Sciatic nerve (tissue), 2 donors: ENCODE measurements around the gene TRPM5. TPM values are rescaled to one million over a fixed set of nuclear protein-coding genes. Genes with fewer than 3 reads are reported as not detected.

Experiments used
- ATAC-seq: fragments of 200-7000 bp; cut with Tn5 transposase; one replicate; pipeline ENCODE4 v1.9.1; 2020; ENCODE audit warnings: mild to moderate bottlenecking, moderate library complexity
- DNase-seq: peaks from one replicate; pipeline ENCODE4 v3.0.0-alpha.2; 2020; ENCODE audit warnings: low spot score
- intact Hi-C: fragments of 100-400 bp; cut with DNase I; formaldehyde crosslinking; loops from one replicate; pipeline ENCODE4 v1.14.2; 2022
- total RNA-seq: library from RNA; stranded (reverse); fragmentation: NEBNext Ultra II Directional; extraction: Animal tissue kit (Norgen Biotek cat#: 25700); gene quantifications from one replicate; pipeline ENCODE4 v1.2.1, GENCODE V29; 2021
- donor health status: DM: no; HTN: no; CAD: no.
- donor health status: DM: no; HTN: no; CAD: no.

Gene TRPM5
- total RNA-seq, 1 donor from 2014 or later = not detected

- intact Hi-C loops = no loop called here
- ATAC-seq (peak; percentile 0), DNase-seq (no peak)
Measured at GRCh38 chr11:2399488-2400068, 44.7 kb downstream of the TRPM5 start.

- ATAC-seq (no peak), DNase-seq (no peak)
- intact Hi-C loops = no loop called here
Measured at GRCh38 chr11:2398664-2399355, 45.5 kb downstream of the TRPM5 start.

- DNase-seq (no peak), ATAC-seq (no peak)
- intact Hi-C loops = no loop called here
Measured at GRCh38 chr11:2397005-2397404, 47.3 kb downstream of the TRPM5 start.

- ATAC-seq (no peak), DNase-seq (no peak)
- intact Hi-C loops = no loop called here
Measured at GRCh38 chr11:2396471-2396870, 47.8 kb downstream of the TRPM5 start.

GRCh38 chr11:2395856-2396255, 48.5 kb downstream of the TRPM5 start:
- DNase-seq (no peak), ATAC-seq (no peak)
- intact Hi-C loops = no loop called here

- DNase-seq (no peak), ATAC-seq (no peak)
- intact Hi-C loops = no loop called here
Measured at GRCh38 chr11:2395211-2395730, 49.0 kb downstream of the TRPM5 start.

GRCh38 chr11:2394818-2395105, 49.6 kb downstream of the TRPM5 start:
- ATAC-seq (no peak), DNase-seq (no peak)
- intact Hi-C loops = no loop called here

Other genes with a start within 250 kb of the TRPM5 start
- 0.80 TPM for gene ASCL2, start 173.9 kb downstream of the TRPM5 start, total RNA-seq
- gene C11orf21, start 142.6 kb downstream of the TRPM5 start, total RNA-seq = 3.1 TPM
- gene TSPAN32, start 142.5 kb downstream of the TRPM5 start, total RNA-seq = 7.3 TPM
- gene CD81, start 67.2 kb downstream of the TRPM5 start, total RNA-seq = 618 TPM
- gene TSSC4, start 43.8 kb downstream of the TRPM5 start, total RNA-seq = 41.0 TPM
- gene KCNQ1, start 494 bp upstream of the TRPM5 start, total RNA-seq = 6.2 TPM